ENCODE data around the gene CMC2. TPM values are rescaled to one million over a fixed set of nuclear protein-coding genes. Genes with fewer than 3 reads are reported as not detected.

The CMC2 gene
- total and polyA plus RNA-seq, 2 of the 8 experiments (the other 6 are each of a cell fraction or from before 2014, with no cell fraction given), result 66.6 to 116 TPM

- Histone ChIP-seq H2BK15ac (ENCODE audit: low read length) (no peak overlapping the region), H3K4me2 (ENCODE audit: insufficient read depth in 1 of 2, low read depth in 2 of 2, low read length in 2 of 2) (no peak overlapping the region), H2BK5ac (ENCODE audit: low read depth, low read length) (no peak overlapping the region), H2AFZ (ENCODE audit: low read length) (no peak overlapping the region), H3K4me1 (replicated peaks in 1 of 4; ENCODE audit: control insufficient read depth in 3 of 4, insufficient read depth in 4 of 4, low read length in 3 of 4) (peaks cover 0 to 9% (median 4%) of the 10 kb centered on the region in 4 experiments; a peak in 5 of 7 replicates), H2BK120ac (replicated peaks; ENCODE audit: low read depth, low read length) (no peak overlapping the region), H3K23me2 (ENCODE audit: low read depth, low read length) (no peaks in the 10 kb centered on the region), H3K27me3 (replicated peaks in 1 of 4; ENCODE audit: control insufficient read depth in 3 of 4, extremely low read depth in 1 of 4, insufficient read depth in 3 of 4, low read length in 3 of 4) (peaks cover 0 to 4% (median 0%) of the 10 kb centered on the region in 4 experiments; a peak in 3 of 7 replicates), H3K4ac (replicated peaks; ENCODE audit: insufficient read length, low read depth, low read length) (no peak overlapping the region), H2BK12ac (ENCODE audit: low read depth, low read length) (no peak overlapping the region), H3K18ac (ENCODE audit: extremely low read depth, low read length) (no peak overlapping the region), H3K79me1 (ENCODE audit: low read depth, low read length) (peaks cover under 1% of the 10 kb centered on the region), H4K8ac (ENCODE audit: extremely low read depth, insufficient read depth, low read length) (no peak overlapping the region), H3K4me3 (ENCODE audit: extremely low read depth in 1 of 4, insufficient read depth in 2 of 4, low read depth in 3 of 4, low read length in 4 of 4) (no peak overlapping the region), H3K9me3 (ENCODE audit: insufficient read depth in 2 of 2, low read depth in 1 of 2, low read length in 1 of 2) (no peaks in the 10 kb centered on the region), H3K27ac (ENCODE audit: low read depth, low read length) (no peak overlapping the region), H2AK5ac (ENCODE audit: low read depth, low read length) (no peak overlapping the region), H4K20me1 (replicated peaks in 1 of 2; ENCODE audit: control insufficient read depth in 1 of 2, insufficient read depth in 2 of 2, low read length in 2 of 2) (peaks cover 14 to 15% of the 10 kb centered on the region in 2 experiments), H3K36me3 (ENCODE audit: control insufficient read depth in 2 of 4, insufficient read depth in 4 of 4, low read length in 3 of 4) (no peaks in the 10 kb centered on the region), H3K23ac (ENCODE audit: insufficient read length) (no peak overlapping the region), H4K91ac (replicated peaks; ENCODE audit: insufficient read length, low read length) (no peak overlapping the region), H3K56ac (replicated peaks; ENCODE audit: insufficient read length, low read depth, low read length) (no peak overlapping the region), H2BK20ac (ENCODE audit: low read length) (no peak overlapping the region), H3K9ac (replicated peaks in 1 of 4; ENCODE audit: extremely low read depth in 1 of 4, low read depth in 3 of 4, low read length in 3 of 4) (no peak overlapping the region), H4K5ac (ENCODE audit: insufficient read length, low read depth, low read length) (no peak overlapping the region), H3K14ac (ENCODE audit: insufficient read length) (no peak overlapping the region), H3K79me2 (ENCODE audit: control insufficient read depth in 1 of 2, insufficient read depth in 2 of 2, low read length in 2 of 2) (peaks cover 0 to 22% of the 10 kb centered on the region in 2 experiments; a peak in 1 of 4 replicates)
- POLR2A ChIA-PET (ENCODE audit: partially characterized antibody), result no interaction called here
- FAIRE-seq, result no peak
- TF ChIP-seq SIN3A (conservative IDR thresholded peaks at IDR 0.05 in 1 of 2, IDR thresholded peaks at IDR 0.05 in 1 of 2; ENCODE audit: low read depth in 1 of 2, low read length in 2 of 2) (no peak), TAF1 (IDR thresholded peaks at IDR 0.05; ENCODE audit: low read depth, low read length) (no peak), CHD2 (IDR thresholded peaks at IDR 0.05; ENCODE audit: low read length) (no peak), POLR2AphosphoS5 (IDR thresholded peaks at IDR 0.05; ENCODE audit: low read depth, low read length) (no peak), NANOG (IDR thresholded peaks at IDR 0.05; ENCODE audit: insufficient read depth, low read depth, low read length, poor library complexity, severe bottlenecking) (no peak), YY1 (IDR thresholded peaks at IDR 0.05; ENCODE audit: low read depth, low read length) (no peak), EZH2 (IDR thresholded peaks at IDR 0.05; ENCODE audit: low read depth, low read length, severe bottlenecking) (no peak), CBX8 (IDR thresholded peaks at IDR 0.05; ENCODE audit: borderline replicate concordance, low read depth, low read length) (no peak), CTBP2 (IDR thresholded peaks at IDR 0.05; ENCODE audit: borderline replicate concordance, insufficient read depth, insufficient read length, low read length) (no peak), CTCF (IDR thresholded peaks at IDR 0.05; ENCODE audit: control extremely low read depth in 1 of 3, insufficient read depth in 1 of 3, low read depth in 1 of 3, low read length in 3 of 3) (no peak)
- no peak for DNase-seq (ENCODE audit: low read depth in 1 of 2, low spot score in 2 of 2)
- 96% methylated on average over 3 of the region's 3 CpGs; no CpG with 5 or more reads in 1 of the 2 experiments for WGBS, 2 experiments (ENCODE audit: extremely low coverage in 1 of 2, insufficient coverage in 1 of 2, insufficient read length in 1 of 2, insufficient replicate concordance in 2 of 2, low coverage in 1 of 2, low lambda C conversion rate in 2 of 2, missing lambda C conversion rate in 1 of 2)
- CTCF ChIA-PET (ENCODE audit: partially characterized antibody), result interaction anchor here (1.2 to 10.6 kb wide), 4 partner anchors 12 to 62 kb away, joined by 3 to 83 read pairs (median 5); no protein-coding TSS in a partner anchor
These were observed 16.1 kb downstream of the CMC2 start for GRCh38 chr16:80990577-80990976.
